Activated naive CD8-positive, alpha-beta T cell treated with anti-CD3 and anti-CD28 coated beads, Interleukin-2, amount 50 U/mL, for 24 hours (primary cell): ENCODE measurements around the gene DNAJC15.
"Not testable (repeated sequence)": the region's sequence is repeated elsewhere in the genome, so short reads cannot be mapped to it uniquely, and the experiment has no call there.

ENCODE experiments used
- ATAC-seq: fragments of 150-1000 bp; cut with Tn5 transposase; one replicate; pipeline ENCODE4 v1.10.0; 2021
- DNase-seq: peaks from one replicate; pipeline ENCODE4 v3.0.0; 2021
- H3K27ac Mint-ChIP-seq: one replicate; pipeline ENCODE4 v1.8.0; 2021; ENCODE audit warnings: mild to moderate bottlenecking, mixed read lengths
- H3K27me3 Mint-ChIP-seq: one replicate; pipeline ENCODE4 v1.8.0; 2021; ENCODE audit warnings: mixed read lengths
- H3K36me3 Mint-ChIP-seq: one replicate; pipeline ENCODE4 v1.8.0; 2021; ENCODE audit warnings: low read depth, mixed read lengths
- H3K4me1 Mint-ChIP-seq: one replicate; pipeline ENCODE4 v1.8.0; 2021; ENCODE audit warnings: mixed read lengths
- H3K4me3 Mint-ChIP-seq: one replicate; pipeline ENCODE4 v1.8.0; 2021; ENCODE audit warnings: mild to moderate bottlenecking, moderate library complexity, mixed read lengths
- H3K9me3 Mint-ChIP-seq: one replicate; pipeline ENCODE4 v1.8.0; 2021; ENCODE audit warnings: mixed read lengths

DNAJC15 gene

DNA sequence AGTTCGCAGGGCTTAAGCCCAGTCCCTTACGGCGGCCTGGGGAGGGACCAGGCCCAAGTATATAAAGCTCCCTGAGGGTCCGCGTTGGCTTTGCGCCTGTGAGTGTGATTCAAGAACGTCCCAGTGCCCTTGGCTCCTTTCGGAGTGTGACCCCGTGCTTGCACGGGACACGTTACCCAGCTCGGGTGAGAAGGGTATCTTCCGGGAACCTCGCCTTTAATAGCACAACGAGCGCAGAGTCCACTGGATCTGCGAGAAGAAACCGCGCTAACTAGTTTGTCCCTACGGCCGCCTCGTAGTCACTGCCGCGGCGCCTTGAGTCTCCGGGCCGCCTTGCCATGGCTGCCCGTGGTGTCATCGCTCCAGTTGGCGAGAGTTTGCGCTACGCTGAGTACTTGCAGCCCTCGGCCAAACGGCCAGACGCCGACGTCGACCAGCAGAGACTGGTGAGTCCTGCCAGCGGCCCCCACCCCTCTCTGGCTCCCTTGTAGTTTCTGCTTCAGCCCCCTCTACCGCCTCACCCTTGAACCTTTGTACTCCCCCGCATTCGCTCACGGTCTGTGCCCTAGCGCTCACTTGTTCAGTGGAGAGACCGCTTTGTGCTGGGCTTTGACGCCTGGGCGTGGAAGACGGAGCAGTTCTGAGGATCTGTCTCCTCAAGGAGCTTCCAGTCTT is at the start of gene DNAJC15:
Gene DNAJC15 (plus strand): TSS at position 298 of the 675 bp plus-strand sequence. CDS start 41 bp downstream, at position 339.
- no peaks in the 10 kb centered on the region for H3K36me3 Mint-ChIP-seq
- peaks cover 27% of the 10 kb centered on the region for H3K4me1 Mint-ChIP-seq
- no peaks in the 10 kb centered on the region for H3K9me3 Mint-ChIP-seq
- no peaks in the 10 kb centered on the region for H3K27me3 Mint-ChIP-seq
- DNase-seq = peak; percentile 57
- peak; percentile 89 for ATAC-seq
- H3K4me3 Mint-ChIP-seq = peak within 1 kb of the TSS; percentile 89
- H3K27ac Mint-ChIP-seq = peak within 1 kb of the TSS; percentile 91

DNA sequence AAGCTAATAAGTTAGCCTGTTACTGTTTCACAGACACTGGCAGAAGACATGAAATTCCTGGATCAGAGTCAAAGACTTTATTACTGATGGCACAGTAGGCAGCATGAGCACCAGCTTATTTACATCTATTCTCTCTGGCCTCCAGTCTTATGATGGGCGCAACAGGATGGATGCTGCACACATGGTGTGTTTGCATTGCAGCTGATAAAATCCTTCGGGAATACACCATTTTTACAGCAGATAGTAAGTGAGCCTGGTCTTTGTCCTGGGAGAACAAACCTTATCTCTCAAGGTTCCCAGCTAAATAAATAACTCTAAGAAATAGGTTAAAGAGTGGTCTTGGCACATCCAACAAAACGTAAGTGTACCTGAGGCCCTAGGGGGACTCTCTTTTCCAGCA is 47.3 kb upstream of the DNAJC15 start:
- Mint-ChIP-seq H3K27ac (no peak overlapping the region), H3K27me3 (no peaks in the 10 kb centered on the region), H3K9me3 (peaks cover 12% of the 10 kb centered on the region), H3K4me1 (peaks cover 13% of the 10 kb centered on the region), H3K4me3 (no peak overlapping the region), H3K36me3 (peaks cover 21% of the 10 kb centered on the region)
- DNase-seq (no peak), ATAC-seq (no peak)

- no peak overlapping the region for H3K27ac Mint-ChIP-seq
Observed at GRCh38 chr13:42977219-42977659, 46.1 kb upstream of the DNAJC15 start.

GRCh38 chr13:42981317-42981716 is 42.1 kb upstream of the DNAJC15 start:
- Mint-ChIP-seq H3K9me3 (peaks cover 12% of the 10 kb centered on the region), H3K36me3 (peaks cover 22% of the 10 kb centered on the region), H3K27ac (no peak overlapping the region), H3K27me3 (no peaks in the 10 kb centered on the region), H3K4me3 (no peak overlapping the region), H3K4me1 (peaks cover 30% of the 10 kb centered on the region)
- ATAC-seq (no peak), DNase-seq (no peak)

More at GRCh38 chr13:42977219-42977659, 46.1 kb upstream of the DNAJC15 start:
- Mint-ChIP-seq H3K27me3 (no peaks in the 10 kb centered on the region), H3K4me3 (no peak overlapping the region), H3K4me1 (peaks cover 9% of the 10 kb centered on the region), H3K36me3 (peaks cover 22% of the 10 kb centered on the region), H3K9me3 (peaks cover 12% of the 10 kb centered on the region)
- no peak for DNase-seq
- no peak for ATAC-seq

- DNase-seq (no peak), ATAC-seq (no peak)
- peaks cover 22% of the 10 kb centered on the region for H3K36me3 Mint-ChIP-seq
- no peak overlapping the region for H3K4me3 Mint-ChIP-seq
- H3K27ac Mint-ChIP-seq = no peak overlapping the region
- peaks cover 30% of the 10 kb centered on the region for H3K4me1 Mint-ChIP-seq
- H3K9me3 Mint-ChIP-seq = peaks cover 12% of the 10 kb centered on the region
- no peaks in the 10 kb centered on the region for H3K27me3 Mint-ChIP-seq
Observed at GRCh38 chr13:42981853-42982252, 41.5 kb upstream of the DNAJC15 start.

DNA sequence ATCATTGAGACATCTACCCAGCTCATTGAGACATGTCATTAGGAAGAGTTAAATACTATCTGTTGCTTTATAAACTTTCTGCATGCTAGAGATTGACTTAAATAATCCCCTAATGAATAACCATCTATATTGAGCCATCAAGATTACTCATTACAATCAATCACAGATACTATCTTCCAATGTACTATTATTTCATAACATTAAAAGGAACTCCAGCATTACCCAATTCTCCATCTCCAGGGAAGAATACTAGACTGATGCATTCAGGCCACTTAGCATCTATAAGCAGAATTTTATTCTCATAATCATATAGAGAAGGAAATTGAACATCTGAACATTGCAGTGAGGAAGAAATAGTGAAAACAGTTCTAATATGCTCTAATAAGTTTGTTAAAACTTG is 39.4 kb upstream of the DNAJC15 start:
- Mint-ChIP-seq H3K27me3 (no peaks in the 10 kb centered on the region), H3K36me3 (peaks cover 13% of the 10 kb centered on the region), H3K4me1 (peaks cover 34% of the 10 kb centered on the region), H3K9me3 (peaks cover 7% of the 10 kb centered on the region), H3K4me3 (no peak overlapping the region), H3K27ac (no peak overlapping the region)
- no peak for DNase-seq
- no peak for ATAC-seq

DNA sequence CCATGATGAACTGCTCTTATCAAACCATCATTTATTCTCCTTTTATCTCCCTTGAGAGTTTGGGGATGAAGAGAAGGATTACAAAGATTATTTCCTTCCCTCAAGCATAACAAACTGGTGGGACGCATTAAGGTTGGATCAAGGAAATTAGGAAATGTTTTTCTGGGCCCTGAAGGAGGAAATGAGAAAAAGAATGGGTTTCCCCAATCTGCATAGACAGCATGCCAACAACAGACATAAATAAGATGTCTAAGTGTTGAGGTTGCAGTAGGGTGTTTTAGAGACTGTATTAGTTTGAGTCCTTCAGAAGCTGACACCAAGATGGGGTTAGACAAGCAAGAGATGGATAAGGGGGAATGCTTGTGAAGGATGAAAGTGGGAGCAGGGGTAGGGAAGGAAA is 38.7 kb upstream of the DNAJC15 start:
- ATAC-seq = no peak
- H3K9me3 Mint-ChIP-seq = peaks cover 6% of the 10 kb centered on the region
- no peaks in the 10 kb centered on the region for H3K27me3 Mint-ChIP-seq
- DNase-seq = no peak
- H3K27ac Mint-ChIP-seq = no peak overlapping the region
- H3K4me1 Mint-ChIP-seq = peaks cover 37% of the 10 kb centered on the region
- no peak overlapping the region for H3K4me3 Mint-ChIP-seq
- H3K36me3 Mint-ChIP-seq = peaks cover 12% of the 10 kb centered on the region

GRCh38 chr13:42985312-42986175 is 37.8 kb upstream of the DNAJC15 start:
- Mint-ChIP-seq H3K4me3 (no peak overlapping the region), H3K9me3 (no peaks in the 10 kb centered on the region), H3K36me3 (peaks cover 5% of the 10 kb centered on the region), H3K4me1 (peaks cover 42% of the 10 kb centered on the region), H3K27me3 (no peaks in the 10 kb centered on the region), H3K27ac (no peak overlapping the region)
- ATAC-seq = no peak
- DNase-seq = no peak

DNA sequence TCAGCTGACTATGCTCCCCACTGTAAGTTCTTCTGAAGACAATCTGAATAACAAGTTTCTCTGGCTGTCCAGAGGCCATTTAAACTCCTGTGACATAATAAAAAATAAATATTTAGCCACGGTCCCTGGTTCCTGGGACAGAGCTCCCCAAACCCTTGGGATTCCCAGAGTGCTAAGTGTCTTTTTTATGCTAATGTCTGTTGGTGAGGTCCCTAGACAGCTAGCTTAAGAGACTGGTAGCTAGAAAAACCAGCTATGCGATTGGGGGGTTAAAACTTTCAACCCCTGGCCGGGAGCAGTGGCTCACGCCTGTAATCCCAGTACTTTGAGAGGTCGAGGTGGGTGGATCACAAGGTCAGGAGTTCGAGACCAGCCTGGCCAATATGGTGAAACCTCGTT is 37.2 kb upstream of the DNAJC15 start:
- Mint-ChIP-seq H3K4me1 (peaks cover 49% of the 10 kb centered on the region), H3K27ac (no peak overlapping the region), H3K27me3 (no peaks in the 10 kb centered on the region), H3K4me3 (no peak overlapping the region), H3K9me3 (no peaks in the 10 kb centered on the region), H3K36me3 (peaks cover 5% of the 10 kb centered on the region)
- DNase-seq (no peak), ATAC-seq (no peak)

- Mint-ChIP-seq H3K27me3 (no peaks in the 10 kb centered on the region), H3K27ac (peak overlapping the region; percentile 98), H3K36me3 (no peaks in the 10 kb centered on the region), H3K4me3 (peak overlapping the region; percentile 88), H3K9me3 (no peaks in the 10 kb centered on the region), H3K4me1 (peaks cover 57% of the 10 kb centered on the region)
- DNase-seq (no peak), ATAC-seq (no peak)
Observed at GRCh38 chr13:42990291-42991232, 32.8 kb upstream of the DNAJC15 start.

GRCh38 chr13:42991233-42991897 is 32.0 kb upstream of the DNAJC15 start:
- H3K9me3 Mint-ChIP-seq, ATAC-seq, H3K36me3 Mint-ChIP-seq, DNase-seq, H3K27me3 Mint-ChIP-seq: not testable (repeated sequence)
- Mint-ChIP-seq H3K4me1 (peaks cover 62% of the 10 kb centered on the region), H3K4me3 (peak overlapping the region; percentile 88), H3K27ac (peak overlapping the region; percentile 98)

- peaks cover 70% of the 10 kb centered on the region for H3K4me1 Mint-ChIP-seq
- ATAC-seq = peak; percentile 89
- DNase-seq = peak; percentile 72
- peak within 1 kb of the TSS; percentile 88 for H3K4me3 Mint-ChIP-seq
- no peaks in the 10 kb centered on the region for H3K27me3 Mint-ChIP-seq
- H3K27ac Mint-ChIP-seq = peak within 1 kb of the TSS; percentile 98
- H3K9me3 Mint-ChIP-seq = no peaks in the 10 kb centered on the region
- H3K36me3 Mint-ChIP-seq = no peaks in the 10 kb centered on the region
Observed at GRCh38 chr13:42991898-42992763, 31.3 kb upstream of the DNAJC15 start, which contains the start of gene EPSTI1. EPSTI1 (minus strand) TSS chr13:42992241; CDS start chr13:42992165, 76 bp downstream.

- peaks cover 71% of the 10 kb centered on the region for H3K4me1 Mint-ChIP-seq
- no peaks in the 10 kb centered on the region for H3K9me3 Mint-ChIP-seq
- ATAC-seq = no peak
- peak overlapping the region; percentile 88 for H3K4me3 Mint-ChIP-seq
- H3K36me3 Mint-ChIP-seq = no peaks in the 10 kb centered on the region
- DNase-seq = no peak
- H3K27me3 Mint-ChIP-seq = no peaks in the 10 kb centered on the region
- peak overlapping the region; percentile 98 for H3K27ac Mint-ChIP-seq
Observed at GRCh38 chr13:42992764-42993122, 30.6 kb upstream of the DNAJC15 start.
